COLO829 (cell line): ENCODE results near the gene ANXA1.

ENCODE experiments used
- DNase-seq: peaks from one replicate; pipeline ENCODE4 v3.0.0; 2012; ENCODE audit warnings: low spot score

ANXA1 gene

GRCh38 chr9:73210886-73211666 is 59.4 kb downstream of the ANXA1 start:
- no peak for DNase-seq

DNA sequence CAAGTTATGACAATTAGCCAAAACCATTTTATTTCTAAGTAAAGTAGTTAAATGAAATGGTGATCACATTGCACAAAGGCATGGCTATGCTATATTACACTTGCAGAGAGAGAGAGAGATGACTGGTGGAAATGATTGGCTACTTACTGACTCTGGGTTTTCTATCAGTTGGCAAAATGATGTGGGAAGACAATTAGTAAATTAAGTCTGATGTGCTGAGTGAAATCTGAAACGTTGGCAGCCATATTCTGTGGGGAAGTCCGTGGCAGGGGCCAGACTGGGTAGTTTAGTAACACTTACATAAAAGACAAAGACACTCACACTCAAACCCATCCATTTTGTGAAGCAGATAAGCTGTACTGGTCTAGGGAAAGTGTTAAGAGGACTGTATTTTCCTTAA is 61.6 kb downstream of the ANXA1 start:
- no peak for DNase-seq

DNA sequence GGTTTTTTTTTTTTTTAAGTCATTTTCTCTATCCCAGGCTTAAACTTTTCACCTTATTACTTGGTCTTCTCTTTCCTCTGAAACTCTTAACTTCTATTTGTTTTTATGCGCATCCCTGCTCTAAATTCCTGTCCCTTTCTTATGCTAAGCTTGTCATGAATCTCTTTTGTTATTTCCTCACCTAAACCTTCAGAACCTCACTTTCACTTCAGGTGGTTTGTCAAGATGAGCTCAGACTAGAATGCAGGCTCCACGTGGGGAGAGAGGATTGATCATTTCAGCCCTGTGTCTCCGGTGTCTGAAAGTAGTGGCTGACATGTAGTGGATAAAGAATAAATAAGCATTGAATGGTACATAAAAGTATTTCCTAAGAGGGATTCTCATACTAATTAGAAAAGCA is 63.6 kb downstream of the ANXA1 start:
- no peak for DNase-seq

- no peak for DNase-seq
Measured at GRCh38 chr9:73216100-73216499, 64.4 kb downstream of the ANXA1 start.
